Erythroblast (primary cell): ENCODE data around the gene COP1.

ENCODE experiments used
- GATA1 ChIP-seq: IDR thresholded peaks from 2 replicates; pipeline ENCODE4 v1.6.1; 2011; ENCODE audit warnings: low read depth, mild to moderate bottlenecking, control low read depth, low read length, moderate library complexity
- POLR2A ChIP-seq: IDR thresholded peaks from 2 replicates; pipeline ENCODE4 v1.6.1; 2011; ENCODE audit warnings: mild to moderate bottlenecking, low read length

DNA sequence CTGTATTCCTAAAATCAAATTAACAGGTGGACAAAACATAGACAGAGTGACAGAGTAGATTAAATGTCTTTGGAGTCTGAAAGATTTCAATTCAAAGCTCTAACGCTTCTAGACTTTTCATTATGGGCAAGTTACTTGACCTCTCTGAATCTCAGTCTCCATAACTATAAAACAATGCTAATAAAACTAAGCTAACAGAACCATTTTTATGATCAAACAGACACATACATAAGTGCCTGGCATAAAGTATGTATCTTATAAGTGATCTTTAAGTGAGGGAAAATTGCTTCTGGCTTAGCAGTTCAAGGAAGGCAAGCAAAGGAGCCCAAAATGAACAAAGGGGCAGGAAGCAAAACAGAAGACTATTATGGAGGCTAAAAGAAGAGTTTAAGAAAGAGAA is 246.9 kb downstream of the COP1 start:
- TF ChIP-seq POLR2A (no peak), GATA1 (no peak)
